Uterus (tissue), 4 donors: Measurements from ENCODE around the gene SNX3. TPM values are rescaled to one million over a fixed set of nuclear protein-coding genes. Genes with fewer than 3 reads are reported as not detected.
"Not testable (repeated sequence)": the region's sequence is repeated elsewhere in the genome, so short reads cannot be mapped to it uniquely, and the experiment has no call there.

Experiments used
- DNase-seq, 2 donors: peaks; one replicate each; pipeline ENCODE4 v3.0.0-alpha.2; 2019 to 2020
- H3K27ac ChIP-seq, 2 donors: fragments of 200-600 bp; sonication (generic); 1 replicate in 1 of 2; 2 replicates in 1 of 2; pipeline ENCODE4 v1.5.1; 2016 to 2018
- H3K27me3 ChIP-seq, 2 donors: fragments of 200-600 bp; sonication (generic); one replicate each; pipeline ENCODE4 v1.5.1; 2018 to 2019; ENCODE audit warnings: control low read depth in 1 of 2
- H3K36me3 ChIP-seq, 2 donors: fragments of 200-600 bp; sonication (generic); one replicate each; pipeline ENCODE4 v1.5.1; 2019; ENCODE audit warnings: control low read depth in 1 of 2
- H3K4me1 ChIP-seq, 2 donors: fragments of 200-600 bp; sonication (generic); one replicate each; pipeline ENCODE4 v1.5.1; 2018 to 2019; ENCODE audit warnings: control low read depth in 1 of 2
- H3K4me3 ChIP-seq, 2 donors: fragments of 200-600 bp; sonication (generic); 1 replicate in 1 of 2; 2 replicates in 1 of 2; pipeline ENCODE4 v1.5.1; 2018 to 2019; ENCODE audit warnings: mild to moderate bottlenecking in 1 of 2
- H3K9me3 ChIP-seq, 2 donors: fragments of 200-600 bp; sonication (generic); one replicate each; pipeline ENCODE4 v1.5.1; 2019; ENCODE audit warnings: control low read depth in 1 of 2
- POLR2A ChIP-seq, 2 donors: fragments of 450-650 bp; IDR thresholded peaks; one replicate each; pipeline ENCODE4 v1.6.1; 2016; ENCODE audit warnings: antibody characterized with exemption in 2 of 2, mild to moderate bottlenecking in 1 of 2, moderate library complexity in 1 of 2
- intact Hi-C: fragments of 100-400 bp; cut with DNase I; formaldehyde crosslinking; loops from one replicate; pipeline ENCODE4 v1.15.1; 2023; ENCODE audit warnings: low total_unique reads
- total RNA-seq, 4 donors: library from RNA; depleted of rRNA in 3 of 4; stranded (reverse); fragments of >200 nt in 3 of 4; gene quantifications; one replicate each; pipeline versions ENCODE4 v1.1.0 to v1.2.4, GENCODE V29; 2014 to 2023
- TF ChIP-seq, protein P1 (sequence below), 4 experiments: fragments of 200-600 bp in 2 of 4; fragments of 450-650 bp in 2 of 4; sonication (generic) in 2 of 4; IDR thresholded peaks; one replicate each; pipeline ENCODE4 v1.5.1; 2016 to 2019; ENCODE audit warnings: antibody characterized with exemption in 4 of 4, mild to moderate bottlenecking in 2 of 4, moderate library complexity in 1 of 4
- donor health status: DM: yes; HTN: yes; CAD: no.

SNX3 gene
- total RNA-seq, 4 donors from 2014 or later = 94.3 to 215 (median 160) TPM

DNA sequence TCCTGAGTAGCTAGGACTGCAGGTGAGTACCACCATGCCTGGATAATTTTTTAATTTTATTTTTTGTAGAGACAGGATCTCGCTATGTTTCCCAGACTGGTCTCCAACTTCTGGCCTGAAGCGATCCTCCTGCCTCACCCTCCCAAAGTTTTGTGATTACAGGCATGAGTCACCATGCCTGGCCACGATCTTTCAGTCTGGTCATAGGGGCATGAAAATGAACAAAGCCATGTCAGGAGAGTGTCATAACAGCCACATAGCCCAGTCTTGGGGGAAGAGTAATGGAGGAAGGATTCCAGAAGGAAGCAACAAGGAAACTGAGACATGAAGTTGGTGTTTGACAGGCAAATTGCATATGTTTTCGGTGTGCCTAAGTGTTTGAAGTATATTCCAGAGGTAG lies 17.0 kb upstream of the SNX3 start:
- TF ChIP-seq POLR2A (IDR thresholded peaks at IDR 0.05) = no peak
- intact Hi-C loops = no loop called here
- Histone ChIP-seq H3K9me3 (no peaks in the 10 kb centered on the region), H3K4me3 (no peak overlapping the region), H3K27ac (no peak overlapping the region), H3K36me3 (no peaks in the 10 kb centered on the region), H3K4me1 (no peaks in the 10 kb centered on the region), H3K27me3 (no peaks in the 10 kb centered on the region)
- DNase-seq = no peak

- no peak for DNase-seq
- intact Hi-C loops = no loop called here
- H3K27me3 ChIP-seq = no peaks in the 10 kb centered on the region
These were observed 16.5 kb upstream of the SNX3 start for GRCh38 chr6:108277295-108277694.

DNA sequence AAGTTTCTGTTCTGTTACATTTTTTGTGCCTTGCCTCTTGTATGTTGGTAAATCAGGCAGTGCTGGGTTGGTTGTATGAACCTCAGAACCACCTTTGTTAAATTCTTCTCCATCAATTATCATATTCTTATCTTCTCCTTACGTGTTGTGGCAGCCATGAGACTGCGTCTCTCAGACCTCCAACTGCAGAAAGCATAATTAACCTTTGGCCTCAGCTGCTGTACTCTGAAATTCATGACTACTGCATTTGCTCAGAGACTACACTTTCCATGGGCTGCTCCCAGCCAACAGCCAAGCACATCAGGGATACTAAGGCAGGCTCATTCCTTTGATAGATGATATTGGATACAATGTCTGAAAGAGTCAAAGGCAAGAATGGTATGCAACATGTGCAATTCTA lies 15.1 kb upstream of the SNX3 start:
- DNase-seq = no peak
- no peaks in the 10 kb centered on the region for H3K36me3 ChIP-seq
- no peak overlapping the region for H3K4me3 ChIP-seq
- H3K4me1 ChIP-seq = no peaks in the 10 kb centered on the region
- TF ChIP-seq, protein P1, sequence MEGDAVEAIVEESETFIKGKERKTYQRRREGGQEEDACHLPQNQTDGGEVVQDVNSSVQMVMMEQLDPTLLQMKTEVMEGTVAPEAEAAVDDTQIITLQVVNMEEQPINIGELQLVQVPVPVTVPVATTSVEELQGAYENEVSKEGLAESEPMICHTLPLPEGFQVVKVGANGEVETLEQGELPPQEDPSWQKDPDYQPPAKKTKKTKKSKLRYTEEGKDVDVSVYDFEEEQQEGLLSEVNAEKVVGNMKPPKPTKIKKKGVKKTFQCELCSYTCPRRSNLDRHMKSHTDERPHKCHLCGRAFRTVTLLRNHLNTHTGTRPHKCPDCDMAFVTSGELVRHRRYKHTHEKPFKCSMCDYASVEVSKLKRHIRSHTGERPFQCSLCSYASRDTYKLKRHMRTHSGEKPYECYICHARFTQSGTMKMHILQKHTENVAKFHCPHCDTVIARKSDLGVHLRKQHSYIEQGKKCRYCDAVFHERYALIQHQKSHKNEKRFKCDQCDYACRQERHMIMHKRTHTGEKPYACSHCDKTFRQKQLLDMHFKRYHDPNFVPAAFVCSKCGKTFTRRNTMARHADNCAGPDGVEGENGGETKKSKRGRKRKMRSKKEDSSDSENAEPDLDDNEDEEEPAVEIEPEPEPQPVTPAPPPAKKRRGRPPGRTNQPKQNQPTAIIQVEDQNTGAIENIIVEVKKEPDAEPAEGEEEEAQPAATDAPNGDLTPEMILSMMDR (IDR thresholded peaks at IDR 0.05) = no peak
- TF ChIP-seq POLR2A (IDR thresholded peaks at IDR 0.05) = no peak
- no peaks in the 10 kb centered on the region for H3K27me3 ChIP-seq
- no peak overlapping the region for H3K27ac ChIP-seq
- intact Hi-C loops = no loop called here
- H3K9me3 ChIP-seq = no peaks in the 10 kb centered on the region

More at GRCh38 chr6:108277295-108277694, 16.5 kb upstream of the SNX3 start:
- TF ChIP-seq POLR2A (IDR thresholded peaks at IDR 0.05) = no peak
- TF ChIP-seq, protein P1 (IDR thresholded peaks at IDR 0.05) = no peak
- no peak overlapping the region for H3K27ac ChIP-seq
- no peak overlapping the region for H3K4me3 ChIP-seq
- no peaks in the 10 kb centered on the region for H3K9me3 ChIP-seq
- H3K4me1 ChIP-seq = no peaks in the 10 kb centered on the region
- H3K36me3 ChIP-seq = no peaks in the 10 kb centered on the region

- no peak for DNase-seq
These were observed 13.7 kb upstream of the SNX3 start for GRCh38 chr6:108274546-108274945.

DNA sequence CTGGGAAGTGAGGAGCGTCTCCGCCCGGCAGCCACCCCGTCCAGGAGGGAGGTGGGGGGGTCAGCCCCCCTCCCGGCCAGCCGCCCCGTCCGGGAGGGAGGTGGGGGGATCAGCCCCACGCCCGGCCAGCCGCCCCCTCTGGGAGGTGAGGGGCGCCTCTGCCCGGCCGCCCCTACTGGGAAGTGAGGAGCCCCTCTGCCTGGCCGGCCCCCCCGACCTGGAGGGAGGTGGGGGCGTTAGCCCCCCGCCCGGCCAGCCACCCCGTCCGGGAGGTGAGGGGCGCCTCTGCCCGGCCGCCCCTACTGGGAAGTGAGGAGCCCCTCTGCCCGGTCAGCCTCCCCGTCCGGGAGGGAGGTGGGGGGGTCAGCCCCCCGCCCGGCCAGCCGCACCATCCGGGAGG lies 9.1 kb upstream of the SNX3 start:
- intact Hi-C loops, H3K4me3 ChIP-seq, H3K9me3 ChIP-seq, H3K27ac ChIP-seq, DNase-seq, H3K27me3 ChIP-seq, H3K36me3 ChIP-seq, H3K4me1 ChIP-seq: not testable (repeated sequence)

More at GRCh38 chr6:108274546-108274945, 13.7 kb upstream of the SNX3 start:
- TF ChIP-seq, protein P1 (IDR thresholded peaks at IDR 0.05) = no peak
- no peak for TF ChIP-seq POLR2A (IDR thresholded peaks at IDR 0.05)
- H3K4me3 ChIP-seq = no peak overlapping the region
- no peaks in the 10 kb centered on the region for H3K4me1 ChIP-seq
- H3K9me3 ChIP-seq = no peaks in the 10 kb centered on the region
- intact Hi-C loops = no loop called here
- no peaks in the 10 kb centered on the region for H3K36me3 ChIP-seq
- H3K27me3 ChIP-seq = no peaks in the 10 kb centered on the region
- H3K27ac ChIP-seq = no peak overlapping the region

GRCh38 chr6:108268845-108269244 lies 8.0 kb upstream of the SNX3 start:
- Histone ChIP-seq H3K4me3 (no peak overlapping the region), H3K36me3 (no peaks in the 10 kb centered on the region), H3K27ac (no peak overlapping the region), H3K9me3 (no peaks in the 10 kb centered on the region), H3K4me1 (no peaks in the 10 kb centered on the region), H3K27me3 (no peaks in the 10 kb centered on the region)
- TF ChIP-seq, protein P1 (IDR thresholded peaks at IDR 0.05) = no peak
- TF ChIP-seq POLR2A (IDR thresholded peaks at IDR 0.05) = no peak
- intact Hi-C loops = no loop called here
- no peak for DNase-seq
